T-helper 22 cell (primary cell): ENCODE results near the gene IFITM10.
A peak's percentile ranks its signal among the peaks of the same experiment; 100 is the strongest.

Source experiments
- DNase-seq: peaks from one replicate; pipeline ENCODE4 v3.0.0-alpha.2; 2020; ENCODE audit warnings: low read depth

The IFITM10 gene

GRCh38 chr11:1714908-1715885 lies 35.2 kb downstream of the IFITM10 start:
- DNase-seq, result no peak

GRCh38 chr11:1708716-1709115 lies 41.7 kb downstream of the IFITM10 start:
- DNase-seq, result no peak

- no peak for DNase-seq
Measured at GRCh38 chr11:1707751-1708150, 42.6 kb downstream of the IFITM10 start.

- no peak for DNase-seq
Measured at GRCh38 chr11:1706634-1707400, 43.6 kb downstream of the IFITM10 start.

- DNase-seq, result no peak
Measured at GRCh38 chr11:1705126-1706052, 45.0 kb downstream of the IFITM10 start.

GRCh38 chr11:1703146-1703545 lies 47.2 kb downstream of the IFITM10 start:
- no peak for DNase-seq

GRCh38 chr11:1702506-1702905 lies 47.9 kb downstream of the IFITM10 start:
- no peak for DNase-seq

- DNase-seq, result no peak
Measured at GRCh38 chr11:1701091-1701807, 49.1 kb downstream of the IFITM10 start.

GRCh38 chr11:1699771-1700170 lies 50.6 kb downstream of the IFITM10 start:
- DNase-seq, result no peak

- no peak for DNase-seq
Measured at GRCh38 chr11:1696608-1697570, 53.5 kb downstream of the IFITM10 start, which contains the start of gene KRTAP5-6. KRTAP5-6 (plus strand) TSS chr11:1697195; CDS start chr11:1697246, 51 bp downstream.

- no peak for DNase-seq
Measured at GRCh38 chr11:1695548-1696108, 54.8 kb downstream of the IFITM10 start.

- no peak for DNase-seq
Measured at GRCh38 chr11:1694846-1695547, 55.4 kb downstream of the IFITM10 start.

- peak; percentile 46 for DNase-seq
Measured at GRCh38 chr11:1694064-1694845, 56.1 kb downstream of the IFITM10 start.

GRCh38 chr11:1693327-1694063 lies 56.9 kb downstream of the IFITM10 start:
- DNase-seq, result peak; percentile 34

GRCh38 chr11:1692708-1693326 lies 57.6 kb downstream of the IFITM10 start:
- no peak for DNase-seq

- no peak for DNase-seq
Measured at GRCh38 chr11:1691878-1692707, 58.3 kb downstream of the IFITM10 start.
